Measurements from ENCODE around the gene FYN. TPM values are rescaled to one million over a fixed set of nuclear protein-coding genes. Genes with fewer than 3 reads are reported as not detected.
A peak's percentile ranks its signal among the peaks of the same experiment; 100 is the strongest.

FYN gene
- total and polyA plus RNA-seq, 2 of the 13 experiments (the other 11 are each of a cell fraction or from before 2014, with no cell fraction given), result 15.5 to 24.6 TPM

- in situ Hi-C loops (cut with HindIII; ENCODE audit: extremely low pct_ligation_motif_present, low pct_unique_long_range_greater_than_20kb), result no loop called here
- TF ChIP-seq CREB1 (IDR thresholded peaks at IDR 0.05), result no peak
- TF ChIP-seq CREB1 (CRISPR knock-in tag; IDR thresholded peaks at IDR 0.05), result peak; percentile 45; the same call in 1 of the 2 replicates
- peak; percentile 89 for TF ChIP-seq HMGXB3 (CRISPR knock-in tag; IDR thresholded peaks at IDR 0.05; ENCODE audit: borderline replicate concordance)
- TF ChIP-seq ZNF746 (CRISPR knock-in tag; IDR thresholded peaks at IDR 0.05), result no peak
- TF ChIP-seq SMARCE1 (IDR thresholded peaks at IDR 0.05; ENCODE audit: borderline replicate concordance), result no peak
- peak; percentile 77; the same call in 1 of the 2 replicates for TF ChIP-seq MEF2D (CRISPR knock-in tag; IDR thresholded peaks at IDR 0.05)
- no peak for TF ChIP-seq SNAPC5 (CRISPR knock-in tag; IDR thresholded peaks at IDR 0.05; ENCODE audit: borderline replicate concordance)
- TF ChIP-seq ZNF674 (CRISPR knock-in tag; IDR thresholded peaks at IDR 0.05; ENCODE audit: low read depth), result no peak
- no peak for TF ChIP-seq TERF1 (CRISPR knock-in tag; IDR thresholded peaks at IDR 0.05)
- TF ChIP-seq ZNF34 (CRISPR knock-in tag; IDR thresholded peaks at IDR 0.05; ENCODE audit: borderline replicate concordance), result peak; percentile 82; the same call in 1 of the 2 replicates
- 0 out of 2 replicates have a peak, but pooled peaks have one; percentile 47 for TF ChIP-seq PRMT3 (CRISPR knock-in tag; IDR thresholded peaks at IDR 0.05; ENCODE audit: borderline replicate concordance, low read depth)
- TF ChIP-seq ZEB1 (IDR thresholded peaks at IDR 0.05; ENCODE audit: insufficient replicate concordance, low read depth), result peak; percentile 30
- TF ChIP-seq ZNF790 (CRISPR knock-in tag; IDR thresholded peaks at IDR 0.05; ENCODE audit: borderline replicate concordance), result no peak
- peak; percentile 81 for TF ChIP-seq KDM6A (CRISPR knock-in tag; IDR thresholded peaks at IDR 0.05; ENCODE audit: low read depth)
- peak; percentile 51; the same call in 1 of the 2 replicates for TF ChIP-seq ZNF430 (CRISPR knock-in tag; IDR thresholded peaks at IDR 0.05)
- peak; percentile 74; the same call in 1 of the 2 replicates for TF ChIP-seq FOXJ3 (CRISPR knock-in tag; IDR thresholded peaks at IDR 0.05; ENCODE audit: borderline replicate concordance)
- TF ChIP-seq ZNF124 (CRISPR knock-in tag; IDR thresholded peaks at IDR 0.05), result no peak
- TF ChIP-seq ZBTB20 (CRISPR knock-in tag; IDR thresholded peaks at IDR 0.05; ENCODE audit: borderline replicate concordance, low read depth), result peak; percentile 84; the same call in 1 of the 2 replicates
These were observed 262.6 kb downstream of the FYN start for GRCh38 chr6:111610548-111611172.

More at GRCh38 chr6:111610548-111611172, 262.6 kb downstream of the FYN start:
- FAIRE-seq (peak; percentile 76), DNase-seq (ENCODE audit: low spot score) (peak; percentile 87), ATAC-seq (peak; percentile 81)
- H3K4me2 ChIP-seq (ENCODE audit: low read depth, low read length), result peak overlapping the region; percentile 66
- H3K79me2 ChIP-seq (ENCODE audit: insufficient read depth, low read length), result no peaks in the 10 kb centered on the region
- 0% methylated on average over 2 of the region's 2 CpGs for WGBS (ENCODE audit: low lambda C conversion rate)
- peak overlapping the region; percentile 2 to 19 (median 8); a peak in 2 of 6 replicates for H3K4me3 ChIP-seq (replicated peaks in 1 of 3; ENCODE audit: insufficient read depth in 1 of 3, low read depth in 2 of 3, low read length in 3 of 3)
- no TSS peak for BruUV-seq (replicated peaks)
- no peaks in the 10 kb centered on the region; a peak in 1 of 5 replicates for H3K27me3 ChIP-seq (ENCODE audit: control insufficient read depth in 1 of 2, insufficient read depth in 2 of 2, low read length in 2 of 2)
- 0 out of 2 replicates have a peak overlapping the region, but pooled peaks have one; percentile 2 for H3K9ac ChIP-seq (ENCODE audit: insufficient read depth, low read depth, low read length)
- H4K20me1 ChIP-seq (ENCODE audit: insufficient read depth, low read length), result no peaks in the 10 kb centered on the region
- peaks cover 87% of the 10 kb centered on the region for H3K4me1 ChIP-seq (ENCODE audit: insufficient read depth, low read length)
- intact Hi-C loops (cut with micrococcal nuclease; ENCODE audit: unreplicated experiment), result loop anchor here (1.0 to 5.0 kb wide), 3 partner anchors 38 to 128 kb away; partner anchors contain the start of gene REV3L
- H2AFZ ChIP-seq (ENCODE audit: low read length), result peak overlapping the region; percentile 48
- H3K27ac ChIP-seq (ENCODE audit: extremely low read length, insufficient read depth, low read length), result peak overlapping the region; percentile 35
- H3K36me3 ChIP-seq (replicated peaks in 1 of 2; ENCODE audit: control insufficient read depth in 1 of 2, insufficient read depth in 2 of 2, low read length in 2 of 2), result no peaks in the 10 kb centered on the region
- ChIA-PET POLR2A (interaction anchor here (1.8 kb wide), 1 partner anchor 38 kb away, joined by 4 read pairs; no protein-coding TSS in a partner anchor), CTCF (ENCODE audit: low intra/inter-chr PET ratio, low total read pairs) (no interaction called here)
- no peaks in the 10 kb centered on the region for H3K9me3 ChIP-seq (ENCODE audit: low read length)

All from HepG2 (cell line).